ENCODE results near the gene ELL. TPM values are rescaled to one million over a fixed set of nuclear protein-coding genes. Genes with fewer than 3 reads are reported as not detected.

Gene ELL
- total RNA-seq, 1 experiment from 2014 or later: 22.9 TPM

DNA sequence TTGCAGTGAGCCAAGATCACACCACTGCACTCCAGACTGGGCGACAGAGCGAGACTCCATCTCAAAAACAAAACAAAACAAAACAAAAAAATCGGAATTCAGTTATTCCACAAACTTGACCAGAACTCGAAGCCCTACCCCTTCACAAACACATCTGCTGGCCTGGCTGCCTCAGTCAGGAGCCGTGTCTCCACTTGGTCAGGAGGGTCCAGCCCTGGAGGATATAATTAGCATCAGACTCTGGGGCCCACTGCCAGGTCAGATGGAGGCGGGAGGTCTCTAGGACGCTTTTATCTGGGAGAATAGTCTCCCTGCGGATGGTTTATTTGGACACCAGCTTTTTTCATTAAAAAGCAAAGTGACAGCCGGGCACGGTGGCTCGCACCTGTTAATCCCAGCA is 8.0 kb downstream of the ELL start (continued):
- TF ChIP-seq, protein P1, sequence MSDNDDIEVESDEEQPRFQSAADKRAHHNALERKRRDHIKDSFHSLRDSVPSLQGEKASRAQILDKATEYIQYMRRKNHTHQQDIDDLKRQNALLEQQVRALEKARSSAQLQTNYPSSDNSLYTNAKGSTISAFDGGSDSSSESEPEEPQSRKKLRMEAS (IDR thresholded peaks at IDR 0.05): no peak
- TF ChIP-seq SP1 (IDR thresholded peaks at IDR 0.05; ENCODE audit: low read depth) (no peak), EZH2phosphoT487 (IDR thresholded peaks at IDR 0.05; ENCODE audit: borderline replicate concordance) (no peak), SRF (IDR thresholded peaks at IDR 0.05; ENCODE audit: low read depth) (no peak), ZNF274 (IDR thresholded peaks at IDR 0.05; ENCODE audit: low read depth, low read length) (no peak), FOSL1 (IDR thresholded peaks at IDR 0.05; ENCODE audit: low read depth) (no peak), CEBPB (IDR thresholded peaks at IDR 0.05; ENCODE audit: low read depth) (no peak), JUND (IDR thresholded peaks at IDR 0.05) (no peak)
- TF ChIP-seq, protein P2, sequence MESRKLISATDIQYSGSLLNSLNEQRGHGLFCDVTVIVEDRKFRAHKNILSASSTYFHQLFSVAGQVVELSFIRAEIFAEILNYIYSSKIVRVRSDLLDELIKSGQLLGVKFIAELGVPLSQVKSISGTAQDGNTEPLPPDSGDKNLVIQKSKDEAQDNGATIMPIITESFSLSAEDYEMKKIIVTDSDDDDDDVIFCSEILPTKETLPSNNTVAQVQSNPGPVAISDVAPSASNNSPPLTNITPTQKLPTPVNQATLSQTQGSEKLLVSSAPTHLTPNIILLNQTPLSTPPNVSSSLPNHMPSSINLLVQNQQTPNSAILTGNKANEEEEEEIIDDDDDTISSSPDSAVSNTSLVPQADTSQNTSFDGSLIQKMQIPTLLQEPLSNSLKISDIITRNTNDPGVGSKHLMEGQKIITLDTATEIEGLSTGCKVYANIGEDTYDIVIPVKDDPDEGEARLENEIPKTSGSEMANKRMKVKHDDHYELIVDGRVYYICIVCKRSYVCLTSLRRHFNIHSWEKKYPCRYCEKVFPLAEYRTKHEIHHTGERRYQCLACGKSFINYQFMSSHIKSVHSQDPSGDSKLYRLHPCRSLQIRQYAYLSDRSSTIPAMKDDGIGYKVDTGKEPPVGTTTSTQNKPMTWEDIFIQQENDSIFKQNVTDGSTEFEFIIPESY (IDR thresholded peaks at IDR 0.05; ENCODE audit: extremely low read depth, insufficient replicate concordance, low read length): no peak

DNA sequence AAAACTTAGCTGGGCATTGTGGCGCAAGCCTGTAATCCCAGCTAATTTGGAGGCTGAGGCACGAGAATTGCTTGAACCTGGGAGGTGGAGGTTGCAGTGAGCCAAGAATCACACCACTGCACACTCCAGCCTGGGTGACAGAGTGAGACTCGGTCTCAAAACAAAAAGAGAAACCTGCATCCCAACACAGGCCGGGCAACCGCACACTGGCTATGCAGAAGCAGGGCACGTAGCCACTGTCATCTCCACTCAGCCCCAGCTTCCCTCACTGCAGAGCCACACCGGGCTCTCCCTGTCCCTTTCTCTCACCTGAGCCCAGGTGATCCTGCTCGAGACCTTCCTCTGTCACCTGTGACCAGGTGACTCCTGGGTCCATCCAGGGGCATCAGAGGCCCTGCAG is 11.7 kb downstream of the ELL start:
- no peak for ATAC-seq
- CTCF ChIA-PET: interaction anchor here (0.5 to 1.1 kb wide), 3 partner anchors 10 to 185 kb away, joined by 3 to 5 read pairs (median 3); no protein-coding TSS in a partner anchor
- H3K9me3 ChIP-seq (ENCODE audit: control insufficient read depth in 1 of 2, insufficient read depth in 1 of 2, low read depth in 1 of 2, low read length in 2 of 2): no peaks in the 10 kb centered on the region
- no peaks in the 10 kb centered on the region for H3K9me2 ChIP-seq (ENCODE audit: insufficient read depth)
- DNase-seq (ENCODE audit: low read depth, low spot score): no peak
- H3K36me3 ChIP-seq (ENCODE audit: control insufficient read depth in 1 of 2, insufficient read depth in 2 of 2, low read length in 2 of 2): no peaks in the 10 kb centered on the region; a peak in 2 of 4 replicates
- peaks cover 14 to 31% of the 10 kb centered on the region in 2 experiments for H3K4me1 ChIP-seq (ENCODE audit: control insufficient read depth in 1 of 2, insufficient read depth in 2 of 2, low read length in 2 of 2)
- BruUV-seq (replicated peaks): no TSS peak
- TF ChIP-seq EZH2 (IDR thresholded peaks at IDR 0.05) (no peak), SIN3A (IDR thresholded peaks at IDR 0.05; ENCODE audit: low read depth) (no peak), RAD21 (IDR thresholded peaks at IDR 0.05; ENCODE audit: low read depth) (no peak), POLR2AphosphoS5 (IDR thresholded peaks at IDR 0.05; ENCODE audit: low read depth, low read length) (no peak), SP1 (IDR thresholded peaks at IDR 0.05; ENCODE audit: low read depth) (no peak)
- TF ChIP-seq, protein P1 (IDR thresholded peaks at IDR 0.05): no peak
- TF ChIP-seq, protein P3, sequence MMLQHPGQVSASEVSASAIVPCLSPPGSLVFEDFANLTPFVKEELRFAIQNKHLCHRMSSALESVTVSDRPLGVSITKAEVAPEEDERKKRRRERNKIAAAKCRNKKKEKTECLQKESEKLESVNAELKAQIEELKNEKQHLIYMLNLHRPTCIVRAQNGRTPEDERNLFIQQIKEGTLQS (IDR thresholded peaks at IDR 0.05): no peak
- H3K79me2 ChIP-seq (ENCODE audit: insufficient read depth, low read length): peaks cover 93% of the 10 kb centered on the region
- no peak overlapping the region for H3K9ac ChIP-seq (ENCODE audit: low read length)
- H2AFZ ChIP-seq (ENCODE audit: low read depth, low read length, poor library complexity, severe bottlenecking): no peak overlapping the region
- no peak overlapping the region for H3K27ac ChIP-seq (ENCODE audit: low read depth, low read length)
- H3K4me3 ChIP-seq (replicated peaks in 1 of 2; ENCODE audit: low read depth in 1 of 2, low read length in 2 of 2): no peak overlapping the region
- no peaks in the 10 kb centered on the region for H3K27me3 ChIP-seq (ENCODE audit: insufficient read depth, low read length)
- intact Hi-C loops (cut with micrococcal nuclease): no loop called here
- RAD21 ChIA-PET (ENCODE audit: low non-redundant PET in 1 of 2, low total read pairs in 2 of 2, uncharacterized antibody in 2 of 2, unreplicated experiment in 2 of 2): no interaction called here
- POLR2A ChIA-PET: interaction anchor here (1.8 kb wide), 1 partner anchor 10 kb away, joined by 5 read pairs; no protein-coding TSS in a partner anchor
- H3K4me2 ChIP-seq (ENCODE audit: low read length): no peak overlapping the region
- H4K20me1 ChIP-seq (ENCODE audit: insufficient read depth): peaks cover 7% of the 10 kb centered on the region; the same call in 1 of the 2 replicates
